Stomach (tissue), 9 donors: ENCODE measurements around the gene USO1. TPM values are rescaled to one million over a fixed set of nuclear protein-coding genes. Genes with fewer than 3 reads are reported as not detected.

Experiments used
- DNase-seq, 2 donors: peaks; one replicate each; pipeline versions ENCODE4 v3.0.0 to v3.0.0-alpha.2; 2013 to 2019
- H3K27ac ChIP-seq, 5 donors: fragments of 200-600 bp in 4 of 5; sonication (generic) in 4 of 5; one replicate each; pipeline ENCODE4 v1.5.1; 2013 to 2019; ENCODE audit warnings: mild to moderate bottlenecking in 1 of 5, moderate library complexity in 1 of 5
- H3K27me3 ChIP-seq, 3 donors: fragments of 200-600 bp; sonication (generic); one replicate each; pipeline ENCODE4 v1.5.1; 2017 to 2019; ENCODE audit warnings: mixed run types in 1 of 3
- H3K36me3 ChIP-seq, 4 donors: fragments of 200-600 bp; sonication (generic); 1 replicate in 3 of 4; 2 replicates in 1 of 4; pipeline ENCODE4 v1.5.1; 2016 to 2019
- H3K4me1 ChIP-seq, 4 donors: fragments of 200-600 bp; sonication (generic); one replicate each; pipeline ENCODE4 v1.5.1; 2016 to 2019
- H3K4me3 ChIP-seq, 4 donors: fragments of 200-600 bp; sonication (generic) in 3 of 4; one replicate each; pipeline ENCODE4 v1.5.1; 2016 to 2019; ENCODE audit warnings: mild to moderate bottlenecking in 1 of 4
- H3K9me3 ChIP-seq, 4 donors: fragments of 200-600 bp; sonication (generic); one replicate each; pipeline ENCODE4 v1.5.1; 2016 to 2019
- CTCF ChIP-seq, 7 experiments: fragments of 450-650 bp in 4 of 7; fragments of 200-600 bp in 3 of 7; sonication (generic) in 3 of 7; IDR thresholded peaks; one replicate each; pipeline ENCODE4 v1.5.1; 2016 to 2019; ENCODE audit warnings: antibody characterized with exemption in 7 of 7, control low read depth in 2 of 7, mild to moderate bottlenecking in 1 of 7
- EP300 ChIP-seq: sonication (generic); formaldehyde crosslinking; IDR thresholded peaks from one replicate; pipeline ENCODE4 v1.6.1; 2017; ENCODE audit warnings: antibody characterized with exemption
- POLR2A ChIP-seq, 4 donors: fragments of 450-650 bp; IDR thresholded peaks; one replicate each; pipeline ENCODE4 v1.6.1; 2016; ENCODE audit warnings: antibody characterized with exemption in 4 of 4, control low read depth in 2 of 4, mild to moderate bottlenecking in 1 of 4, moderate library complexity in 1 of 4
- POLR2AphosphoS5 ChIP-seq, 3 donors: sonication (generic); formaldehyde crosslinking; IDR thresholded peaks; one replicate each; pipeline ENCODE4 v1.6.1; 2016; ENCODE audit warnings: antibody characterized with exemption in 3 of 3
- WGBS, 5 donors: extraction: QIAGEN DNeasy Blood & Tissue Kit in 3 of 5; methylation state at CpG; one replicate each; pipeline versions ENCODE4 v1.1.5 to v1.1.7; 2013 to 2018; 5-methylcytosine and 5-hydroxymethylcytosine counted together
- intact Hi-C: fragments of 100-400 bp; cut with DNase I; formaldehyde crosslinking; loops from one replicate; pipeline ENCODE4 v1.15.1; 2023; ENCODE audit warnings: low total_unique reads
- polyA plus RNA-seq, 3 donors: library from polyadenylated mRNA; stranded (reverse); fragments of 200-250 nt; gene quantifications; one replicate each; pipeline ENCODE4 v1.2.3, GENCODE V29; 2013
- total RNA-seq, 5 donors: library from RNA; depleted of rRNA; stranded (reverse); fragments of >200 nt; gene quantifications; one replicate each; pipeline versions ENCODE4 v1.1.0 to v1.2.3, GENCODE V29; 2014 to 2016
- donor health status: healthy with polysubstance abuse.
- donor health status: Bipolar disorder and iron deficiency.
- donor health status: healthy.

Gene USO1
- total and polyA plus RNA-seq, 8 donors = 20.6 to 120 (median 39.1) TPM

GRCh38 chr4:75742451-75742850, 18.1 kb downstream of the USO1 start:
- no peak for TF ChIP-seq POLR2A (IDR thresholded peaks at IDR 0.05)
- TF ChIP-seq CTCF (IDR thresholded peaks at IDR 0.05) = no peak
- no peak for TF ChIP-seq EP300
- no peak for TF ChIP-seq POLR2AphosphoS5 (IDR thresholded peaks at IDR 0.05)
- no peaks in the 10 kb centered on the region for H3K27me3 ChIP-seq
- H3K36me3 ChIP-seq = peaks cover 0 to 3% (median 0%) of the 10 kb centered on the region in 4 donors
- no peak for DNase-seq
- H3K4me3 ChIP-seq = no peak overlapping the region
- intact Hi-C loops = no loop called here
- H3K27ac ChIP-seq = no peak overlapping the region
- H3K9me3 ChIP-seq = no peaks in the 10 kb centered on the region
- H3K4me1 ChIP-seq = peaks cover 0 to 27% (median 16%) of the 10 kb centered on the region in 4 donors

- Histone ChIP-seq H3K9me3 (no peaks in the 10 kb centered on the region), H3K4me1 (peaks cover 0 to 26% (median 15%) of the 10 kb centered on the region in 4 donors), H3K27ac (no peak overlapping the region), H3K36me3 (peaks cover 0 to 4% (median 0%) of the 10 kb centered on the region in 4 donors), H3K27me3 (no peaks in the 10 kb centered on the region), H3K4me3 (no peak overlapping the region)
- no peak for TF ChIP-seq CTCF (IDR thresholded peaks at IDR 0.05)
- no peak for TF ChIP-seq POLR2A (IDR thresholded peaks at IDR 0.05)
- TF ChIP-seq EP300 = no peak
- no peak for TF ChIP-seq POLR2AphosphoS5 (IDR thresholded peaks at IDR 0.05)
- DNase-seq = peak in 1 of 2 donors; percentile 23
- intact Hi-C loops = no loop called here
- WGBS, 5 donors = 60 to 84% (median 69%) methylated on average over 2 of the region's 2 CpGs
Observed at GRCh38 chr4:75745161-75745560, 20.8 kb downstream of the USO1 start.

- intact Hi-C loops = no loop called here
- H3K27ac ChIP-seq = no peak overlapping the region
Observed at GRCh38 chr4:75745721-75746199, 21.4 kb downstream of the USO1 start.

GRCh38 chr4:75752637-75753036, 28.3 kb downstream of the USO1 start:
- Histone ChIP-seq H3K4me1 (no peaks in the 10 kb centered on the region), H3K36me3 (peaks cover 16 to 47% (median 45%) of the 10 kb centered on the region in 4 donors), H3K4me3 (no peak overlapping the region), H3K27me3 (no peaks in the 10 kb centered on the region), H3K9me3 (no peaks in the 10 kb centered on the region), H3K27ac (no peak overlapping the region)
- no peak for DNase-seq
- TF ChIP-seq EP300 (no peak), POLR2AphosphoS5 (IDR thresholded peaks at IDR 0.05) (no peak), CTCF (IDR thresholded peaks at IDR 0.05) (no peak), POLR2A (IDR thresholded peaks at IDR 0.05) (no peak)
- intact Hi-C loops = no loop called here
- WGBS, 5 donors = 94 to 98% (median 97%) methylated on average over 7 of the region's 7 CpGs

More at GRCh38 chr4:75745721-75746199, 21.4 kb downstream of the USO1 start:
- H3K4me1 ChIP-seq = peaks cover 0 to 26% (median 15%) of the 10 kb centered on the region in 4 donors
- TF ChIP-seq POLR2A (IDR thresholded peaks at IDR 0.05) = no peak
- no peak for TF ChIP-seq CTCF (IDR thresholded peaks at IDR 0.05)
- no peak for TF ChIP-seq EP300
- TF ChIP-seq POLR2AphosphoS5 (IDR thresholded peaks at IDR 0.05) = no peak
- no peaks in the 10 kb centered on the region for H3K27me3 ChIP-seq
- H3K4me3 ChIP-seq = no peak overlapping the region
- no peaks in the 10 kb centered on the region for H3K9me3 ChIP-seq
- peaks cover 0 to 5% (median 0%) of the 10 kb centered on the region in 4 donors for H3K36me3 ChIP-seq
- no peak for DNase-seq
- WGBS, 5 donors = 57 to 67% (median 64%) methylated on average over 9 of the region's 9 CpGs
